AG10803 (cell line): Measurements from ENCODE around the gene MINAR1.

Experiments
- DNase-seq: peaks from one replicate; pipeline ENCODE4 v3.0.0; 2010; ENCODE audit warnings: low read depth
- H3K4me3 ChIP-seq: 2 replicates; pipeline ENCODE4 v1.5.1; 2011; ENCODE audit warnings: mild to moderate bottlenecking, low read length, control low read depth
- CTCF ChIP-seq: conservative IDR thresholded peaks from 2 replicates; pipeline ENCODE4 v1.5.1; 2011; ENCODE audit warnings: mild to moderate bottlenecking, low read length, control low read depth, inconsistent platforms

MINAR1 gene

GRCh38 chr15:79440355-79440908, 8.3 kb downstream of the MINAR1 start:
- no peak for DNase-seq
- no peak for TF ChIP-seq CTCF
- no peak overlapping the region for H3K4me3 ChIP-seq

- no peak overlapping the region for H3K4me3 ChIP-seq
- no peak for DNase-seq
- no peak for TF ChIP-seq CTCF
Measured at GRCh38 chr15:79442911-79443310, 10.8 kb downstream of the MINAR1 start.

- no peak for DNase-seq
- TF ChIP-seq CTCF: no peak
- H3K4me3 ChIP-seq: no peak overlapping the region
Measured at GRCh38 chr15:79447060-79447459, 14.9 kb downstream of the MINAR1 start.

- peak; percentile 42 for TF ChIP-seq CTCF
- DNase-seq: no peak
- no peak overlapping the region for H3K4me3 ChIP-seq
Measured at GRCh38 chr15:79450648-79451047, 18.5 kb downstream of the MINAR1 start.

GRCh38 chr15:79451361-79451999, 19.3 kb downstream of the MINAR1 start:
- no peak overlapping the region for H3K4me3 ChIP-seq
- TF ChIP-seq CTCF: no peak
- no peak for DNase-seq

GRCh38 chr15:79452244-79453051, 20.3 kb downstream of the MINAR1 start:
- TF ChIP-seq CTCF: no peak
- DNase-seq: no peak
- H3K4me3 ChIP-seq: no peak overlapping the region

GRCh38 chr15:79453446-79453845, 21.3 kb downstream of the MINAR1 start:
- no peak for DNase-seq
- TF ChIP-seq CTCF: no peak
- no peak overlapping the region for H3K4me3 ChIP-seq
